GM12873 (cell line): ENCODE results near the gene UGT1A9.

ENCODE experiments used
- TF ChIP-seq, protein P1 (sequence below): IDR thresholded peaks from 2 replicates; pipeline ENCODE4 v1.5.1; 2012; ENCODE audit warnings: low read depth, mild to moderate bottlenecking, moderate library complexity, low read length, control low read depth; ENCODE audit not compliant: insufficient read depth; ENCODE audit errors: missing control alignments

Gene UGT1A9

DNA sequence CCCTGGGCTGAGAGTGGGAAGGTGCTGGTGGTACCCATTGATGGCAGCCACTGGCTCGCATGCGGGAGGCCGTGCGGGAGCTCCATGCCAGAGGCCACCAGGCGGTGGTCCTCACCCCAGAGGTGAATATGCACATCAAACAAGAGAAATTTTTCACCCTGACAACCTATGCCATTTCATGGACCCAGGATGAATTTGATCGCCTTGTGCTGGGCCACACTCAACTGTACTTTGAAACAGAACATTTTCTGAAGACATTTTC is 75.5 kb downstream of the UGT1A9 start:
- TF ChIP-seq, protein P1, sequence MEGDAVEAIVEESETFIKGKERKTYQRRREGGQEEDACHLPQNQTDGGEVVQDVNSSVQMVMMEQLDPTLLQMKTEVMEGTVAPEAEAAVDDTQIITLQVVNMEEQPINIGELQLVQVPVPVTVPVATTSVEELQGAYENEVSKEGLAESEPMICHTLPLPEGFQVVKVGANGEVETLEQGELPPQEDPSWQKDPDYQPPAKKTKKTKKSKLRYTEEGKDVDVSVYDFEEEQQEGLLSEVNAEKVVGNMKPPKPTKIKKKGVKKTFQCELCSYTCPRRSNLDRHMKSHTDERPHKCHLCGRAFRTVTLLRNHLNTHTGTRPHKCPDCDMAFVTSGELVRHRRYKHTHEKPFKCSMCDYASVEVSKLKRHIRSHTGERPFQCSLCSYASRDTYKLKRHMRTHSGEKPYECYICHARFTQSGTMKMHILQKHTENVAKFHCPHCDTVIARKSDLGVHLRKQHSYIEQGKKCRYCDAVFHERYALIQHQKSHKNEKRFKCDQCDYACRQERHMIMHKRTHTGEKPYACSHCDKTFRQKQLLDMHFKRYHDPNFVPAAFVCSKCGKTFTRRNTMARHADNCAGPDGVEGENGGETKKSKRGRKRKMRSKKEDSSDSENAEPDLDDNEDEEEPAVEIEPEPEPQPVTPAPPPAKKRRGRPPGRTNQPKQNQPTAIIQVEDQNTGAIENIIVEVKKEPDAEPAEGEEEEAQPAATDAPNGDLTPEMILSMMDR: no peak

DNA sequence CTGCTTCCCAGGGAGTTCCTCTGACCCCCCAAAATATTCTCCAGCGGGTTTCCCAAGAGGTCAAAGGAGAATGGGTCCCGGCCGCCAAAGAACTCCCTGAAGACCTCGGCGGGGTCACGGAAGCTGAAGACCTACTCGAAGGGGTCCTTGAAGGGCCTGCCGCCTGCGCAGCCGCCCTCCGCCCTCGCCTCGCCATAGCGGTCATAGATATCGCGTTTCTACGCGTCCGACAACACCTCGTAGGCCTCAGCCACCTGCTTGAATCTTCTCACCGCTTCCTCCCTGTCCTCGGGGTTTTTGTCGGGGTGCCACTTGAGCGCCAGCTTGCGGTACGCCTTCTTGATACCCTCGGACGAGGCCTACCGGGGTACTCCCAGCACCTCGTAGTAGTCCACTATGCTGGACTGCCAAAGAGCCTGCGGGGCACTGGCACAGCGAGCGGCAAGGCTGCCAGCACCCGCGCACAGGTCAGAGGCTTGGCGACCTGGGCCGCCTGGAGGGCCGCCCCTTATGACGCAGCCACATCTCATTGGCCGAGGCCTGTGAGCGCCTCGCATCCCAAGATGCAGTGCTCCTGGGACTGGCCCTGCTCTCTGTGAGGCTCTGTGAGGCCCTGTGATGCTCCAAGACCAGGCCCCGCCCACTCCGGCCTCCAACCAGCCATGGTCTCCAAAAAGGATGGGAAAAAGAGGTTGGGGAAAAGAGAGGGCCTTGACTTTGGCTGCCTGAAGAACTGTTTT is 83.3 kb downstream of the UGT1A9 start:
- TF ChIP-seq, protein P1: no peak

DNA sequence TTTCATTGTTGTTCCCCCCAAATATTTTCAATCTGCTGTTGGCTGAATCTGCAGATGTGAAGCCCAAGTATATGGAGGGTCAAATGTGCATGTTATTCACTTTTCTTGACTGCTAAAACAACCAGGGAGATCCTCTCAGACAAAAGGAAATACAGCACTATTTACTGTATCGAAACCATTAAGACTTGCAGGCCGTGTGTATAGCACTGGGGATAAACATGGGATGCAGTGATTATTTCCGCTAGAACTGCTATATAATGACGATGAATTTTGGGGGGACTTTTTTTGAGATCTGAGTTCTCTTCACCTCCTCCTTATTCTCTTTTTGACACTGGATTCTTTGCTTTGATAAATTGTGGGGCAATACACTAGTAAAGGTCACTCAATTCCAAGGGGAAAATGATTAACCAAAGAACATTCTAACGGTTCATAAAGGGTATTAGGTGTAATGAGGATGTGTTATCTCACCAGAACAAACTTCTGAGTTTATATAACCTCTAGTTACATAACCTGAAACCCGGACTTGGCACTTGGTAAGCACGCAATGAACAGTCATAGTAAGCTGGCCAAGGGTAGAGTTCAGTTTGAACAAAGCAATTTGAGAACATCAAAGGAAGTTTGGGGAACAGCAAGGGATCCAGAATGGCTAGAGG is 84.9 kb downstream of the UGT1A9 start:
- TF ChIP-seq, protein P1: no peak

DNA sequence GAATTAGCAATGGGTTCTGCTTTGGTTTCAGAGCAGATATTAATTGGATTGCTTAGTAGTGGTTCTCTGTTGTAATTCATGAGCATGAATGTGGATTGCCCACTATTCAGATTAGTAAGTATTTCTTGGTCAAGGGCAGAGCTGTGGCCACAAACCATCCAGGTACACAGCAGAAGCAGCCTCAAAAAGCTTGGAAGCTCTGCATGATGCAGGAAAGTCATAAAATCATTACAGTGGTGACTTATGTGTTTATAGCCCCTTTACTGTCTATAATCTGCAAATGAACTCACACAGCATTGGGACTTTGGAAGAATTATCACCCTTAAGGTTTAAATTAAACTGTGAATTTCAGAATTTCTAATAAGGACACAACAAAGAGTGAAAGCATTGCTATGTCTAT is 86.4 kb downstream of the UGT1A9 start:
- TF ChIP-seq, protein P1: no peak

DNA sequence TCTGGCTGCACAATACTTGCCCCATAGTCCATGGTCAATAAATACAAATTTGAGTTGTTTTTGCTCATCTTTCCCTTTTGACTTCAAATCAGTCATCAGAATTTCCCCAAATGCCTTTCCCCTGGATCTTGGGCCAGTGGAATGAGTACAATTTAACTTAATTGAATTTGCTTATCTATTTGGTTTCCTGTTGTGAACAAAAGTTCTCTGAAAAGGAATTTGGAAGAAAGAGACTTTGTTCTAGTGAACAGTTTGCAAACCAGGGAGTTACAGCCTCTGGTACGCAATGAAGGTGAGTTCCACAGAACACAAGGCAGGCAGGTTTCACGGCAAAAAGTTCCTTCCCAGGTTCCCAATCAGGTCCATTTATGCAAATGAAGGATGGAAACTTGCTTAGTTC is 87.2 kb downstream of the UGT1A9 start:
- TF ChIP-seq, protein P1: no peak

DNA sequence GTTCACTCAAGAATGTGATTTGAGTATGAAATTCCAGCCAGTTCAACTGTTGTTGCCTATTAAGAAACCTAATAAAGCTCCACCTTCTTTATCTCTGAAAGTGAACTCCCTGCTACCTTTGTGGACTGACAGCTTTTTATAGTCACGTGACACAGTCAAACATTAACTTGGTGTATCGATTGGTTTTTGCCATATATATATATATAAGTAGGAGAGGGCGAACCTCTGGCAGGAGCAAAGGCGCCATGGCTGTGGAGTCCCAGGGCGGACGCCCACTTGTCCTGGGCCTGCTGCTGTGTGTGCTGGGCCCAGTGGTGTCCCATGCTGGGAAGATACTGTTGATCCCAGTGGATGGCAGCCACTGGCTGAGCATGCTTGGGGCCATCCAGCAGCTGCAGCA is 88.3 kb downstream of the UGT1A9 start, which contains the start of gene UGT1A1:
TSS of gene UGT1A1 (plus strand) at position 228 of the 400 bp plus-strand sequence. CDS start at position 246, 18 bp downstream.
- TF ChIP-seq, protein P1: no peak

DNA sequence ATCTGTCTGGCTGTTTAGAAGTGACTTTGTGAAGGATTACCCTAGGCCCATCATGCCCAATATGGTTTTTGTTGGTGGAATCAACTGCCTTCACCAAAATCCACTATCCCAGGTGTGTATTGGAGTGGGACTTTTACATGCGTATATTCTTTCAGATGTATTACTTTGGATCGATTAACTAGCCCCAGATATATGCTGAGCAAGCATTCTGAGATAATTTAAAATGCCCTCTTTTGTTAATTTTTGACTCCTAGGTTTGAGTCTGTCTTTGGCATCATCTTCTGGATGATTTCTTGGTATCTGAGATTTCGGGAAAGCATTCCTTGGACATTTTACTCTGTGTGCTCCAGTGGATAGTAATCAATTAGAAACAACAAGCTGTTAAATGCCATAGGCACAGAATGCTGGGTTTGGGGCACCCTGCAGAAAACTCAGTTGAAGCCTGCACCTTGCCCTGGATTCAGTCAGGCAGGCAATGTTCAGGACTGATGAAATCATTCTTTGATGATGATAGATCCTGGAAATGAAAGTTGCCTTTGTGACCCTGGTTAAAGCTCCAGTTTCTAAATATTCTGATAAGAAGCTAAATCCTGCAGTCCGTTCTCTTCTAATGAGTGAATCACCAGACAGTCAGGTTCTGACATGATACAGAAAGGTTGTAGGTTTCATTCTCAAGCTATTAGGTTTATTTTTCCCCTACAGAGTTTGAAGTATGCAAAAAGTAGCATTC is 89.5 kb downstream of the UGT1A9 start:
- TF ChIP-seq, protein P1: no peak
